Kidney (tissue), 14 donors: Measurements from ENCODE around the gene LRCH3. TPM values are rescaled to one million over a fixed set of nuclear protein-coding genes. Genes with fewer than 3 reads are reported as not detected.
"Not testable (repeated sequence)": the region's sequence is repeated elsewhere in the genome, so short reads cannot be mapped to it uniquely, and the experiment has no call there.

Experiments
- DNase-seq, 5 donors: peaks; one replicate each; pipeline ENCODE4 v3.0.0-alpha.2; 2013 to 2020
- FAIRE-seq: peaks from 2 replicates; lab custom pipeline; 2012; peaks lifted over from hg19 to GRCh38; lab: Jason Lieb, UNC
- H3K27ac ChIP-seq, 2 donors: one replicate each; pipeline ENCODE4 v1.7.0; 2013; ENCODE audit warnings: low read depth in 2 of 2, low read length in 2 of 2, inconsistent platforms in 1 of 2
- H3K27me3 ChIP-seq: one replicate; pipeline ENCODE4 v1.7.1; 2013; ENCODE audit warnings: low read length, inconsistent platforms; ENCODE audit not compliant: control insufficient read depth, insufficient read depth
- H3K36me3 ChIP-seq, 3 donors: one replicate each; pipeline versions ENCODE4 v1.7.0 to v1.7.1; 2013; ENCODE audit warnings: low read length in 3 of 3, control low read depth in 1 of 3, inconsistent platforms in 1 of 3; ENCODE audit not compliant: insufficient read depth in 3 of 3, control insufficient read depth in 2 of 3
- H3K4me1 ChIP-seq, 3 donors: one replicate each; pipeline versions ENCODE4 v1.7.0 to v1.7.1; 2013; ENCODE audit warnings: low read length in 3 of 3, inconsistent platforms in 1 of 3, low read depth in 1 of 3; ENCODE audit not compliant: control insufficient read depth in 2 of 3, insufficient read depth in 2 of 3
- H3K4me3 ChIP-seq, 3 donors: one replicate each; pipeline versions ENCODE4 v1.7.0 to v1.8.1; 2013; ENCODE audit warnings: low read length in 3 of 3, control low read depth in 1 of 3, inconsistent platforms in 1 of 3
- H3K9ac ChIP-seq, 3 donors: one replicate each; pipeline versions ENCODE4 v1.7.0 to v1.7.1; 2013; ENCODE audit warnings: low read length in 3 of 3, control low read depth in 1 of 3, inconsistent platforms in 1 of 3
- H3K9me3 ChIP-seq, 3 donors: one replicate each; pipeline versions ENCODE4 v1.7.0 to v1.7.1; 2013; ENCODE audit warnings: low read length in 3 of 3, control low read depth in 1 of 3, inconsistent platforms in 1 of 3; ENCODE audit not compliant: control insufficient read depth in 2 of 3, insufficient read depth in 1 of 3
- intact Hi-C: fragments of 100-400 bp; cut with DNase I; formaldehyde crosslinking; loops from one replicate; pipeline ENCODE4 v1.11.1; 2022
- polyA plus RNA-seq: library from polyadenylated mRNA; stranded (reverse); fragments of 350-450 nt; fragmentation: Illumina TruSeq; extraction: RNeasy Lipid Tissue Mini Kit (QIAGEN cat#74804); gene quantifications from one replicate; pipeline ENCODE4 v1.2.3, GENCODE V29; 2014; ENCODE audit warnings: low read depth, low replicate concordance; ENCODE audit not compliant: insufficient read depth
- total RNA-seq: library from RNA; stranded (reverse); fragmentation: NEBNext Ultra II Directional; extraction: Animal tissue kit (Norgen Biotek cat#: 25700); gene quantifications from one replicate; pipeline ENCODE4 v1.2.1, GENCODE V29; 2021
- TF ChIP-seq, protein P1 (sequence below): IDR thresholded peaks from 3 replicates; pipeline ENCODE4 v1.5.1; 2012; ENCODE audit warnings: mild to moderate bottlenecking, moderate library complexity, borderline replicate concordance; ENCODE audit not compliant: insufficient read depth; ENCODE audit errors: extremely low read depth
- donor health status: control.
- donor health status: control.
- donor health status: control.
- donor health status: control.
- donor health status: control.
- donor health status: DM: yes; HTN: yes; CAD: no.
- donor health status: Normal renal cell carcinoma (clear cell type).

The LRCH3 gene
- total and polyA plus RNA-seq, 2 donors from 2014 or later = 11.6 to 52.0 TPM

DNA sequence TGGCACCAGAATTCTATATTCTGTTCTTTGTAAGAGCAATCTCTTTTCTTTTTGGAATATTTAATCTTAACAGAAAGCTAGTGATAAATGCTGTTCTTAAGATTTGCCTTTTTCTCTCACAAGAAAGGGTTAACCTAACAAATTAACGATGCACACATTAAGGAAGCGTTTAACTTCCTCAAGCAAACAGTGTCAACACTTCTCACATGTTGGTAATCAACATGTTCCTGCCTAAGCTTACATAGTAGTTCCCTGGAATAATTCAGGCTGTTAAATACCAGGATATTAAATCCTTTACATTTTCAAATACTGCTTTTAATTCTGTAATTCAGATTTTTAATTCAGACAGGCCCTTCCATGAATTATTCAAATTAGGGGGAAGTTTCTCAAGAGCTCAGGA, 91.5 kb downstream of the LRCH3 start:
- FAIRE-seq (no peak), DNase-seq (no peak)
- Histone ChIP-seq H3K4me1 (no peaks in the 10 kb centered on the region), H3K4me3 (no peak overlapping the region), H3K9ac (no peak overlapping the region), H3K27ac (no peak overlapping the region), H3K27me3 (no peaks in the 10 kb centered on the region), H3K9me3 (no peaks in the 10 kb centered on the region), H3K36me3 (peaks cover 0 to 28% (median 10%) of the 10 kb centered on the region in 3 donors)
- TF ChIP-seq, protein P1, sequence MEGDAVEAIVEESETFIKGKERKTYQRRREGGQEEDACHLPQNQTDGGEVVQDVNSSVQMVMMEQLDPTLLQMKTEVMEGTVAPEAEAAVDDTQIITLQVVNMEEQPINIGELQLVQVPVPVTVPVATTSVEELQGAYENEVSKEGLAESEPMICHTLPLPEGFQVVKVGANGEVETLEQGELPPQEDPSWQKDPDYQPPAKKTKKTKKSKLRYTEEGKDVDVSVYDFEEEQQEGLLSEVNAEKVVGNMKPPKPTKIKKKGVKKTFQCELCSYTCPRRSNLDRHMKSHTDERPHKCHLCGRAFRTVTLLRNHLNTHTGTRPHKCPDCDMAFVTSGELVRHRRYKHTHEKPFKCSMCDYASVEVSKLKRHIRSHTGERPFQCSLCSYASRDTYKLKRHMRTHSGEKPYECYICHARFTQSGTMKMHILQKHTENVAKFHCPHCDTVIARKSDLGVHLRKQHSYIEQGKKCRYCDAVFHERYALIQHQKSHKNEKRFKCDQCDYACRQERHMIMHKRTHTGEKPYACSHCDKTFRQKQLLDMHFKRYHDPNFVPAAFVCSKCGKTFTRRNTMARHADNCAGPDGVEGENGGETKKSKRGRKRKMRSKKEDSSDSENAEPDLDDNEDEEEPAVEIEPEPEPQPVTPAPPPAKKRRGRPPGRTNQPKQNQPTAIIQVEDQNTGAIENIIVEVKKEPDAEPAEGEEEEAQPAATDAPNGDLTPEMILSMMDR = no peak
- intact Hi-C loops = no loop called here

DNA sequence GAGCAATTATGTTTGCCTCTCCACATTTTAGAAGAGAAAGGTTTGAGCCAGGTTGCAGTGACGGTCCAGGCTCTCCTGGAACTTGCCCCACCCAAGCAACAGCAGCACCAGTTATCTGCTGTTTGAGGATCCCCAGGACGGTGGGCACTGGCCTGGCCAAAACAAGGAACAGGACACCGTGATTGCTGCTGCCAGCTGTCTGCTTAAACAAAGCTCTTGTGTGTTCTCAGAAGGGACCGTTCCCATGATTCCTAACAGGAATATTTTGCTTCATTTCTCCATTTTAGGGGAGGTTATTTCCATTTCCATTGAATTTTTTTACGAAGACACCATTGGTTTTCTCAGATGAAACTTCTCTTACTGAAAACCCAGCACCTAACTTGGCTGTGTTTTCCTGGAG, 92.5 kb downstream of the LRCH3 start:
- Histone ChIP-seq H3K36me3 (peaks cover 0 to 19% (median 5%) of the 10 kb centered on the region in 3 donors), H3K4me3 (no peak overlapping the region), H3K27me3 (no peaks in the 10 kb centered on the region), H3K9me3 (no peaks in the 10 kb centered on the region), H3K27ac (no peak overlapping the region), H3K9ac (no peak overlapping the region), H3K4me1 (no peaks in the 10 kb centered on the region)
- DNase-seq (no peak), FAIRE-seq (no peak)
- intact Hi-C loops = no loop called here
- TF ChIP-seq, protein P1 = no peak

DNA sequence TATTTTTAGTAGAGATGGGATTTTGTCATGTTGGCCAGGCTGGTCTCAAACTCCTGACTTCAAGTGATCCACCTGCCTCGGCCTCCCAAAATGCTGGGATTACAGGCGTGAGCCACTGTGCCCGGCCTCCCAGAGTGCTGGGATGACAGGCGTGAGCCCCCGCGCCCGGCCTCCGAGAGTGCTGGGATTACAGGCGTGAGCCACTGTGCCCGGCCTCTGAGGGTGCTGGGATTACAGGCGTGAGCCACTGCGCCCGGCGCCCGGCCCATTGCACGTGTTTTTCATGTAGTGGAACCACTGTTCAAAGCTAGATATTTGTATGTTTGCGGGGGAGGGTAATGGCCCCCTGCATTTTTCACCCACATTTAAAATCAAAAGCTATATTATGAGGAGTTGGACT, 93.3 kb downstream of the LRCH3 start:
- H3K9ac ChIP-seq, H3K4me1 ChIP-seq, H3K27me3 ChIP-seq, H3K4me3 ChIP-seq, DNase-seq, H3K27ac ChIP-seq, intact Hi-C loops, H3K9me3 ChIP-seq, FAIRE-seq: not testable (repeated sequence)
- H3K36me3 ChIP-seq = peaks cover 0 to 17% (median 2%) of the 10 kb centered on the region in 3 donors

DNA sequence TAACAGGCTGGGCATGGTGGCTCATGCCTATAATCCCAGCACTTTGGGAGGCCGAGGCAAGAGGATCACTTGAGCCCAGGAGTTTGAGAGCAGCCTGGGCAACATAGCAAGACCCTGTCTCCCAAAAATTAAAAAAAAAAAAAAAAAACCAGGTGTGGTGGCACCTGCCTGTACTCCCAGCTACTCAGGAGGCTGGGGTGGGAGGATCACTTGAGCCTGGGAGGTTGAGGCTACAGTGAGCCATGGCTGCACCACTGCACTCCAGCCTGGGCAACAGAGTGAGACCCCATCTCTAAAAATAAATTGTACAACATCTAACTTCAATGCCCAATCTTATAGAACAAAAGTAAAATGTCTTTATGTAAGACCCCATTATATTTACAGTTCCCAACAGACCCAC, 95.0 kb downstream of the LRCH3 start:
- H3K36me3 ChIP-seq, DNase-seq, H3K27me3 ChIP-seq, FAIRE-seq, H3K4me1 ChIP-seq, H3K27ac ChIP-seq, H3K9me3 ChIP-seq, intact Hi-C loops, H3K9ac ChIP-seq, H3K4me3 ChIP-seq: not testable (repeated sequence)

DNA sequence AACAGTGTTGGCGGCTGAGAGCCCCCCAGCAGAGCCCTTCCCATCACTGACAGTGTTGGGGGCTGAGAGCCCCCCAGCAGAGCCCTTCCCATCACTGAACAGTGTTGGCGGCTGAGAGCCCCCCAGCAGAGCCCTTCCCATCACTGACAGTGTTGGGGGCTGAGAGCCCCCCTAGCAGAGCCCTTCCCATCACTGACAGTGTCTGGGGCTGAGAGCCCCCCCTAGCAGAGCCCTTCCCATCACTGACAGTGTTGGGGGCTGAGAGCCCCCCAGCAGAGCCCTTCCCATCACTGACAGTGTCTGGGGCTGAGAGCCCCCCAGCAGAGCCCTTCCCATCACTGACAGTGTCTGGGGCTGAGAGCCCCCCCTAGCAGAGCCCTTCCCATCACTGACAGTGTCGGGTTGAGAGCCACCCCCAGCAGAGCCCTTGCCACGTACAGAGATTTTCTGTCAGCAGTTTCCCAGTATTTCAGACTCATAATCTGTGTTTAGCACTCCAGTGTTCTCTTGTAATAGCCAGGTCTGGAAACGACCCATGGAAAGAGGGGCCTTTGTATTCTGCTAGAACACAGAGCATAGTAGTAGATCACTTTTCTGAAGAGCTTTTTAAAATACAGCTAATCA, 96.5 kb downstream of the LRCH3 start:
- H3K9me3 ChIP-seq, H3K4me1 ChIP-seq, DNase-seq, intact Hi-C loops, H3K4me3 ChIP-seq, H3K27ac ChIP-seq, H3K36me3 ChIP-seq, FAIRE-seq, H3K27me3 ChIP-seq, H3K9ac ChIP-seq: not testable (repeated sequence)
